Measurements from ENCODE around the gene CCDC88B.

The CCDC88B gene

DNA sequence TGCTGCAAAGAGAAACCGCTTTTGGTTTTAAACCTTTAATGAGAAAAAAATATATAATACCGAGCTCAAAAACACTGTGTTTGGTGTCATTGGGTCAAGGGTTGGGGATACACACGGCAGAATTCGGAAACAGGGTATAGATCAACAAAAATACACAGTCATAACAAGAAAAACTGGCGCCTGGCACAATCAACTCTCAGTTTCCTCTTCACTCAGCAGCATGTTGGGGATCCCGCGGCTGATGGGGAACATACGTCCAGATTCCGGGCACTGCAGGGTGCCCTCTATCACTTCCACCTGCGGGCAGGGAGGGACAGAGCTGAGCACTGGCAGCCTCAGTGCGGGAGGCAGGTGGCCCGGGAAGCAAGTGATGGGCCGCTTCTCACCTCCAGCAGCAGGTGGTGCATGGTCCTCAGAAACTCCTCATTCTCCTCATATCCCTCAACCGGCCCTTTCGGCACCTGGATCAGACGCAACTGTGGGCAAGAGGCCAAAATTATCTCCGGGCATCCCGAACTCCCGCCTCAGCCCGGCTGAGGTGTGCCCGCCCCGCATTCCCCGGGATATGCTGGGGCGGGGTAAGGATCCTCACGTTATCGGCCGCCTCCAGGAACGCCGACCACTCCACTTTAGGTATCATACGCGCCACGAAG is 23.2 kb upstream of the CCDC88B start:
- Histone ChIP-seq H3K4me3 (ENCODE audit: low read depth, low read length) (peak overlapping the region; percentile 92), H2AFZ (peak overlapping the region; percentile 78), H3K4me2 (ENCODE audit: low read length) (peak overlapping the region; percentile 99), H3K79me2 (no peaks in the 10 kb centered on the region), H3K4me1 (peaks cover 4% of the 10 kb centered on the region), H3K36me3 (ENCODE audit: control insufficient read depth, insufficient read depth, low read length) (no peaks in the 10 kb centered on the region), H3K9me3 (ENCODE audit: control insufficient read depth, low read length) (no peaks in the 10 kb centered on the region), H3K27ac (peak overlapping the region; percentile 99), H3K9ac (peak overlapping the region; percentile 89), H3K27me3 (ENCODE audit: control insufficient read depth, insufficient read depth, low read length) (no peaks in the 10 kb centered on the region)
- TF ChIP-seq, protein P1, sequence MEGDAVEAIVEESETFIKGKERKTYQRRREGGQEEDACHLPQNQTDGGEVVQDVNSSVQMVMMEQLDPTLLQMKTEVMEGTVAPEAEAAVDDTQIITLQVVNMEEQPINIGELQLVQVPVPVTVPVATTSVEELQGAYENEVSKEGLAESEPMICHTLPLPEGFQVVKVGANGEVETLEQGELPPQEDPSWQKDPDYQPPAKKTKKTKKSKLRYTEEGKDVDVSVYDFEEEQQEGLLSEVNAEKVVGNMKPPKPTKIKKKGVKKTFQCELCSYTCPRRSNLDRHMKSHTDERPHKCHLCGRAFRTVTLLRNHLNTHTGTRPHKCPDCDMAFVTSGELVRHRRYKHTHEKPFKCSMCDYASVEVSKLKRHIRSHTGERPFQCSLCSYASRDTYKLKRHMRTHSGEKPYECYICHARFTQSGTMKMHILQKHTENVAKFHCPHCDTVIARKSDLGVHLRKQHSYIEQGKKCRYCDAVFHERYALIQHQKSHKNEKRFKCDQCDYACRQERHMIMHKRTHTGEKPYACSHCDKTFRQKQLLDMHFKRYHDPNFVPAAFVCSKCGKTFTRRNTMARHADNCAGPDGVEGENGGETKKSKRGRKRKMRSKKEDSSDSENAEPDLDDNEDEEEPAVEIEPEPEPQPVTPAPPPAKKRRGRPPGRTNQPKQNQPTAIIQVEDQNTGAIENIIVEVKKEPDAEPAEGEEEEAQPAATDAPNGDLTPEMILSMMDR (IDR thresholded peaks at IDR 0.05): no peak

DNA sequence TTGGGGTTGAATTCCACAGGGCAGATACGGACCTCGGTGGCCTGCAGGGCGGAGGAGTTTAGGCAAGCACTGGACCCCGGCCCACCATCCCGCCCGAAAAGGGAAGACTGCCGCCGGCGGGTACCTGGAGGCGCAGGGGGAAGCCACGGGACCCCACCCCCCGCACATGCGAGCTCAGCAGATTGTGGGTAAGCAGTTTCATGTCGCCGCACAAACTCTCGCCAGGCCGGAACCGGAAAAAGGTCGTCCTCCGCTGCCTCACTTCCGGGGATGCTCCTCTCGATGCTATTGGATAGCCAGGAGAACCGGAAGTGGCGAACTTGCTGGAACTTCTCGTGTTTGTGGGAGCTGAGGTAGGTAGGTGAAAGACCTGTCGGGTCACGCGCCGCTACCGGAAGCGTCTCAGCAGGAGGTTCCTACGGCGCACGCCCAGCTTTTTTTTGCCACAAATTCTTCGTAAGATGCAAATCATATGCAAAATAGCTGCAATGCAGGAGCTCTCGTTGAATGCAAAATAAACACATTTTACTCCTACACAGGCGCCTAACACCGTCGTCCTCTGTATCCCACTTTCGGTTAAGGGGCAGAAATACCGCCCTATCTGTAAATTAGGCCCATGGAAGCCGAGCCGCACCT is 22.6 kb upstream of the CCDC88B start, which contains the start of gene TRMT112:
TRMT112 (minus strand) TSS at position 235 of the 636 bp plus-strand sequence; CDS start at position 202, 33 bp downstream.
- Histone ChIP-seq H3K27me3 (ENCODE audit: control insufficient read depth, insufficient read depth, low read length) (no peaks in the 10 kb centered on the region), H3K9ac (peak within 1 kb of the TSS; percentile 89), H3K27ac (peak within 1 kb of the TSS; percentile 99), H2AFZ (peak within 1 kb of the TSS; percentile 78), H3K79me2 (no peaks in the 10 kb centered on the region), H3K36me3 (ENCODE audit: control insufficient read depth, insufficient read depth, low read length) (no peaks in the 10 kb centered on the region), H3K4me1 (peaks cover 4% of the 10 kb centered on the region), H3K4me2 (ENCODE audit: low read length) (peak within 1 kb of the TSS; percentile 99), H3K4me3 (ENCODE audit: low read depth, low read length) (peak within 1 kb of the TSS; percentile 92), H3K9me3 (ENCODE audit: control insufficient read depth, low read length) (no peaks in the 10 kb centered on the region)
- TF ChIP-seq, protein P1 (IDR thresholded peaks at IDR 0.05): no peak

DNA sequence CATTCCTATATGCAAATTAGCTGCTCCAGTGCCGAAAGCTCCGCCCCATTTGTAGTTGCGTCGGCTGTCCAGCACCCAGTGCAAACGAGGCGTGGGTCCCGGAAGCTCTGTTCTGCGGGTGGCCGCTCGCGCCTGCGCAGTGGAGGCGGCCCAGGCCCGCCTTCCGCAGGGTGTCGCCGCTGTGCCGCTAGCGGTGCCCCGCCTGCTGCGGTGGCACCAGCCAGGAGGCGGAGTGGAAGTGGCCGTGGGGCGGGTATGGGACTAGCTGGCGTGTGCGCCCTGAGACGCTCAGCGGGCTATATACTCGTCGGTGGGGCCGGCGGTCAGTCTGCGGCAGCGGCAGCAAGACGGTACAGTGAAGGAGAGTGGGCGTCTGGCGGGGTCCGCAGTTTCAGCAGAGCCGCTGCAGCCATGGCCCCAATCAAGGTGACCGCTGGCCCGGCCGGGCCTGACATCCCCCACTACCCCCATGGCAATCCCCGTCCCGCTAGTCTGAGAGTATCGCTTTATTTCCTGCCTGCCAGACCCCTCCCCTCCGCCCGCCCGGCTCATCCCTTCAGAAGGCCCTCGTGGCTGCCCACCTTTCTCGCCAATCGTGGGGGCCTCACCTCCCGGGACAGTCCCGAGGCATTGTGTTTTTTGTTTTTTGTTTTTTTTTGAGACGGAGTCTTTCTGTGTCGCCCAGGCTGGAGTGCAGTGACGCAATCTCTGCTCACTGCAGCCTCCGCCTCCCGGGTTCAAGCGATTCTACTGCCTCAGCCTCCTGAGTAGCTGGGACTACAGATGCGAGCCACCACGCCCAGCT is 21.8 kb upstream of the CCDC88B start, which contains the start of gene PRDX5:
PRDX5 (plus strand) TSS at position 161 of the 805 bp plus-strand sequence; CDS start at position 256, 95 bp downstream.
- H3K4me3 ChIP-seq (ENCODE audit: low read depth, low read length): peak within 1 kb of the TSS; percentile 92
- TF ChIP-seq, protein P1 (IDR thresholded peaks at IDR 0.05): peak; percentile 42
- peaks cover 4% of the 10 kb centered on the region for H3K4me1 ChIP-seq
- H3K27me3 ChIP-seq (ENCODE audit: control insufficient read depth, insufficient read depth, low read length): no peaks in the 10 kb centered on the region
- peak within 1 kb of the TSS; percentile 99 for H3K4me2 ChIP-seq (ENCODE audit: low read length)
- H3K27ac ChIP-seq: peak within 1 kb of the TSS; percentile 99
- peak within 1 kb of the TSS; percentile 78 for H2AFZ ChIP-seq
- H3K79me2 ChIP-seq: no peaks in the 10 kb centered on the region
- H3K9ac ChIP-seq: peak within 1 kb of the TSS; percentile 89
- no peaks in the 10 kb centered on the region for H3K9me3 ChIP-seq (ENCODE audit: control insufficient read depth, low read length)
- H3K36me3 ChIP-seq (ENCODE audit: control insufficient read depth, insufficient read depth, low read length): no peaks in the 10 kb centered on the region

DNA sequence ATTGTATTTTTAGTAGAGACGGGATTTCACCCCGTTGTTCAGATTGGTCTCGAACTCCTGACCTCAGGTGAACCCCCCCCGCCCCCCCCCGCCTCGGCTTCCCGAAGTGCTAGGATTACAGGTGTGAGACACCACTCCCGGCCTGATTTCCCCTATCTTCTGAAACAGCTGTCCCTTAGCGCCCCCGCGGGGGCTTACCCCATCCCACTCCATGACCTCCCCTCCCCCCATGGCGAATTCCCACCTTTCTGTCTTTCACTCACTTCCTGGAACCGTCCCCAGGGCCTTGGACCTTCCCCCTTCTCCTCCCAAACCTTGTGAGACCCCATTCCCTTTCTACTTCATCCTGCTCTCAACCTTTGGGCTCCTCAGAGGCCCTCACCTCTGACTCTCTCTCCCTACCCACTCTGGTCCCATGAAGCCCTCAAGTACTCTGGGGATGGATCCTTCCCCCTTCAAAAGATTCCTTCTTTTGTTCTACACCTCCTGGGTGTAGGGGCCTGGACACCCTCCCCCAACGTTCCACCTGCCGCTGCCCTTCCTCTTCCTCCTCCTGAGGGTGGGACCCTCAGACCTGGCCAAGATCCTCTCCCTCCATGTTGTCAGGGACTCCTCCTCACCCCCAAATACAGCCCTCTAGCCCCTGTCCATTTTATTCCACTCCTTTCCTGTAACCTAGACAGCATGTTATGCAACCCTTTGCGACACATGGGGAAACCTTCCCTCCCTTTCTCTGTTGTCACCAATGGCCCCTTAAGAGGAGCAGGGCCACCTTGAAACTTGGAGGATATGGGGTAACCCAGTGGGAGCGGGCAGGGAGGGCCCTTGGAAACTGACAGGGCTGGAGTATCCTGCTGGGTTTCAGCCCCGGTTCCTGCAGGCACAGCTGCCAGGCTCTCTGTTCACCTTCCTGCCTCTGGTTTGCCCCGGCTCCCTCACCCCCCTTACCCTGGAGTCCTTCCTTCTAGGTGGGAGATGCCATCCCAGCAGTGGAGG is 20.9 kb upstream of the CCDC88B start:
- peaks cover 4% of the 10 kb centered on the region for H3K4me1 ChIP-seq
- H3K27me3 ChIP-seq (ENCODE audit: control insufficient read depth, insufficient read depth, low read length): no peaks in the 10 kb centered on the region
- peak overlapping the region; percentile 92 for H3K4me3 ChIP-seq (ENCODE audit: low read depth, low read length)
- H2AFZ ChIP-seq: no peak overlapping the region
- H3K36me3 ChIP-seq (ENCODE audit: control insufficient read depth, insufficient read depth, low read length): no peaks in the 10 kb centered on the region
- H3K27ac ChIP-seq: peak overlapping the region; percentile 51
- no peaks in the 10 kb centered on the region for H3K79me2 ChIP-seq
- TF ChIP-seq, protein P1 (IDR thresholded peaks at IDR 0.05): no peak
- H3K9ac ChIP-seq: no peak overlapping the region
- peak overlapping the region; percentile 99 for H3K4me2 ChIP-seq (ENCODE audit: low read length)
- H3K9me3 ChIP-seq (ENCODE audit: control insufficient read depth, low read length): no peaks in the 10 kb centered on the region

All from parathyroid adenoma (tissue), 2 donors.